ENCODE measurements around the gene PARD6B. TPM values are rescaled to one million over a fixed set of nuclear protein-coding genes. Genes with fewer than 3 reads are reported as not detected.
"Not testable (repeated sequence)": the region's sequence is repeated elsewhere in the genome, so short reads cannot be mapped to it uniquely, and the experiment has no call there.

Gene PARD6B
- total and polyA plus RNA-seq, 12 donors: 1.3 to 7.1 (median 3.4) TPM

DNA sequence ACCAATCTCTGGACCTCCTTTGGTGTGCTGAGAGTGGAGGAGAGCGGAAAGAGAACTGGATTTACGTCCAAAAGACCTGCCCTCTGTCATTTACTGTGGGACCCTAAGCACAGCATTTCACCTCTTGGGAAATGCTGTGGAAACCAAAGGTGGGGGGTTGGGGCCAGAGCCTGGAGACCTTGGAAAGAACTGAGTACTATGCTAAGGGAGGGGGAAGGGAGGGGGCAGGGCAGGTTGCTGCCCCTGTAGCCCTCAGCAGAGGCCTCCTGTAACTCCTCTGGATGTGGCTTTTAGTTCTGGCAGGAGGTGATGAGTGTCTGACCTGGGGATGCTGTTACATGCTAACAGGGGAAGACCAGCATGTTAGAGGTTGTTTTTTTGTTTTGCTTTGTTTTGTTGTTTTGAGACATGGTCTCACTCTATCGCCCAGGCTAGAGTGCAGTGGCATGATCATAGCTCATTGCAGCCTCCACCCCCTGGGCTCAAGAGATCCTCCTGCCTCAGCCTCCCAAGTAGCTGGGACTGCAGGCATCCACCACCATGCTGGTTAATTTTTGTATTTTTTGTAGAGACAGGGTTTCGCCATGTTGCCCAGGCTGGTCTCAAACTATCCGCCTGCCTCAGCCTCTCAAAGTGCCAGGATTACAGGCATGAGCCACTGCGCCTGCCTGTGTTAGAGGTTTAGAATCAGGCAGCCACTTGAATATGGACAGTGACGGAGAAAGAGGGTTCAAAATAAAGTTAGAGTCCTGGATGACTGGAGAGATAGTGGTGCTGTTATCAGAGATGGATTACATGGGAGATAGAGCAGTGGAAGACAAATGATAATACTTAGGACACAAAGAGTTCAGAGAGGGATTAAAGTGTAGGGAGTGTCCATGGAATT is 18.4 kb upstream of the PARD6B start:
- H3K27me3 ChIP-seq: no peaks in the 10 kb centered on the region
- intact Hi-C loops (cut with DNase I): loop anchor here in 4 of 10 donors (1.0 to 10.0 kb wide), 3 partner anchors 48 to 87 kb away; no protein-coding TSS in a partner anchor
- TF ChIP-seq, protein P1, sequence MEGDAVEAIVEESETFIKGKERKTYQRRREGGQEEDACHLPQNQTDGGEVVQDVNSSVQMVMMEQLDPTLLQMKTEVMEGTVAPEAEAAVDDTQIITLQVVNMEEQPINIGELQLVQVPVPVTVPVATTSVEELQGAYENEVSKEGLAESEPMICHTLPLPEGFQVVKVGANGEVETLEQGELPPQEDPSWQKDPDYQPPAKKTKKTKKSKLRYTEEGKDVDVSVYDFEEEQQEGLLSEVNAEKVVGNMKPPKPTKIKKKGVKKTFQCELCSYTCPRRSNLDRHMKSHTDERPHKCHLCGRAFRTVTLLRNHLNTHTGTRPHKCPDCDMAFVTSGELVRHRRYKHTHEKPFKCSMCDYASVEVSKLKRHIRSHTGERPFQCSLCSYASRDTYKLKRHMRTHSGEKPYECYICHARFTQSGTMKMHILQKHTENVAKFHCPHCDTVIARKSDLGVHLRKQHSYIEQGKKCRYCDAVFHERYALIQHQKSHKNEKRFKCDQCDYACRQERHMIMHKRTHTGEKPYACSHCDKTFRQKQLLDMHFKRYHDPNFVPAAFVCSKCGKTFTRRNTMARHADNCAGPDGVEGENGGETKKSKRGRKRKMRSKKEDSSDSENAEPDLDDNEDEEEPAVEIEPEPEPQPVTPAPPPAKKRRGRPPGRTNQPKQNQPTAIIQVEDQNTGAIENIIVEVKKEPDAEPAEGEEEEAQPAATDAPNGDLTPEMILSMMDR (IDR thresholded peaks at IDR 0.05): no peak
- H3K9me3 ChIP-seq: no peaks in the 10 kb centered on the region
- no peak overlapping the region for H3K4me3 ChIP-seq
- peaks cover 0 to 11% (median 0%) of the 10 kb centered on the region in 9 donors for H3K4me1 ChIP-seq
- no peaks in the 10 kb centered on the region for H3K36me3 ChIP-seq
- H3K27ac ChIP-seq: no peak overlapping the region
- DNase-seq (no peak), ATAC-seq (no peak)
- 86 to 92% methylated on average over 7 of the region's 7 CpGs for WGBS, 2 donors

DNA sequence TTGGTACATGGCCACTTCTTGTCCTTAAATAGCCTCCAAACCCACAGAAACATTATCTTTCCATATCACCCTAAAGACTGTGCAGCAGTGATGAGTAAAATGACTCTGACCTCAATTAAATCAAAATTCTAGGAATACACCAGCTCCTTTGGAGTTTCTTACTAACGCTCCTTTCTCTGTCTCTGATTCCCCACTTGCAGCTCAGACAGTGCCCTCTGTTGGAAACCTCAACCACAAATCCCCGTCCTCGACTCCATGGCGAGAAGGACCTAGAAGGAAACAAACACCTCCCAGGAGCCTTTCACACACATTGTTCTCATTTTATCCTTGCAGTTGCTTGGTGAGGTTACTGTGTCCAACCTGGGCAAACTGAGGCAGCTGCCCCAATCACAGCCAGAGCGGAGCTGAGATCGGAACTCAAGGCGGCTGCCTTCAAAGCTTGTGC is 17.7 kb upstream of the PARD6B start:
- H3K36me3 ChIP-seq: no peaks in the 10 kb centered on the region
- intact Hi-C loops (cut with DNase I): loop anchor here in 4 of 10 donors (1.0 to 10.0 kb wide), 3 partner anchors 49 to 87 kb away; no protein-coding TSS in a partner anchor
- H3K9me3 ChIP-seq: no peaks in the 10 kb centered on the region
- 47 to 56% methylated on average over 7 of the region's 7 CpGs for WGBS, 2 donors
- H3K27me3 ChIP-seq: no peaks in the 10 kb centered on the region
- DNase-seq: no peak
- H3K4me3 ChIP-seq: no peak overlapping the region
- TF ChIP-seq, protein P1 (IDR thresholded peaks at IDR 0.05): peak; percentile 7 to 66 (median 48)
- no peak overlapping the region for H3K27ac ChIP-seq
- peak in 7 of 8 donors; percentile 36 to 73 (median 61) for ATAC-seq
- peaks cover 0 to 11% (median 0%) of the 10 kb centered on the region in 9 donors for H3K4me1 ChIP-seq

DNA sequence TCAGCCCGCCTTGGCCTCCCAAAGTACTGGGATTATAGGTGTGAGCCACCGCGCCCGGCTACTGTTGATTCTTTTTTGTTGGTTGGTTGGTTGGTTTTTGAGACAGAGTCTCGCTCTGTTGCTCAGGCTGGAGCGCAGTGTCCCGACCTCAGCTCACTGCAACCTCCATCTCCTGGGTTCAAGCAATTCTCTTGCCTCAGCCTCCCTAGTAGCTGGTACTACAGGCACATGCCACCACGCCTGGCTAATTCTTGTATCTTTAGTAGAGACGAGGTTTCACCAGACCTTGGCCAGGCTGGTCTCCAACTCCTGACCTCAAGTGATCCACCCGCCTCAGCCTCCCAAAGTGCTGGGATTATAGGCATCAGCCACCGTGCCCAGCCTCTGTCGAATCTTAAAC is 17.0 kb upstream of the PARD6B start:
- not testable (repeated sequence) for H3K4me3 ChIP-seq, ATAC-seq, H3K9me3 ChIP-seq, DNase-seq, H3K36me3 ChIP-seq, H3K27ac ChIP-seq, H3K27me3 ChIP-seq
- H3K4me1 ChIP-seq: peaks cover 0 to 11% (median 0%) of the 10 kb centered on the region in 9 donors
- intact Hi-C loops (cut with DNase I): loop anchor here in 3 of 10 donors (10.0 kb wide), 2 partner anchors 50 to 60 kb away; no protein-coding TSS in a partner anchor
- WGBS, 2 donors: 92 to 97% methylated on average over 12 of the region's 12 CpGs

DNA sequence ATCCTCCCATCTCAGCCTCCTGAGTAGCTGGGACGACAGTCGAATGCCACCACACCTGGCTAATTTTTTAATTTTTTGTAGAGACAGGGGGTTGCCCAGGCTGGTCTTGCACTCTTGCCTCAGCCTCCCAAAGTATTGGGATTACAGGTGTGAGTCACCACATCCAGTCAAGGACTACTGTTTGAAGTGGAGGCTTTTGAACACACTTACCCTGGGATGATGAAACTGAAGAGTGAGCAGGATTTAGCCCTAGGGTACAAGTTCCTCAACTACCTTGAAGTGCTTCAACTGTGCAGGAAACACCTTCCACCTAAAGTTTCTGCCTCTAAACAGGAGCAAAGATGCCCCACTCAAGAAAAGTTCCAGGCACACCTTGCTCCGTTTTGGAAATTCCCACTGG is 15.7 kb upstream of the PARD6B start:
- no peak overlapping the region for H3K27ac ChIP-seq
- no peaks in the 10 kb centered on the region for H3K27me3 ChIP-seq
- DNase-seq: no peak
- intact Hi-C loops (cut with DNase I): loop anchor here in 3 of 10 donors (10.0 kb wide), 2 partner anchors 51 to 61 kb away; no protein-coding TSS in a partner anchor
- H3K4me3 ChIP-seq: no peak overlapping the region
- H3K4me1 ChIP-seq: peaks cover 0 to 11% (median 0%) of the 10 kb centered on the region in 9 donors
- 87 to 93% methylated on average over 3 of the region's 3 CpGs for WGBS, 2 donors
- H3K9me3 ChIP-seq: no peaks in the 10 kb centered on the region
- TF ChIP-seq, protein P1 (IDR thresholded peaks at IDR 0.05): no peak
- H3K36me3 ChIP-seq: no peaks in the 10 kb centered on the region
- ATAC-seq: no peak

All from heart right ventricle (tissue), 16 donors.